PFSK-1 (cell line): ENCODE results near the gene ADAMTS4.
A peak's percentile ranks its signal among the peaks of the same experiment; 100 is the strongest.

Source experiments
- FOXP2 ChIP-seq: optimal IDR thresholded peaks from 2 replicates; pipeline ENCODE3; 2011; ENCODE audit warnings: borderline replicate concordance, control low read depth, inconsistent platforms; ENCODE audit not compliant: insufficient read depth; ENCODE audit errors: extremely low read length, extremely low read depth
- POLR2AphosphoS5 ChIP-seq: IDR thresholded peaks from 2 replicates; pipeline ENCODE4 v1.6.1; 2012; ENCODE audit warnings: low read depth, mild to moderate bottlenecking, control low read depth, low read length, moderate library complexity
- SIN3A ChIP-seq: IDR thresholded peaks from 2 replicates; pipeline ENCODE4 v1.6.1; 2012; ENCODE audit warnings: mild to moderate bottlenecking, low read length, moderate library complexity, borderline replicate concordance; ENCODE audit not compliant: insufficient read depth
- TAF1 ChIP-seq: IDR thresholded peaks from 2 replicates; pipeline ENCODE4 v1.6.1; 2012; ENCODE audit warnings: low read length, control low read depth, borderline replicate concordance; ENCODE audit not compliant: insufficient read depth
- TF ChIP-seq, protein P1 (sequence below), 2 experiments: IDR thresholded peaks; 2 replicates each; pipeline versions ENCODE4 v1.6.1 to v1.8.0; 2011 to 2012; ENCODE audit warnings: low read depth in 2 of 2, low read length in 2 of 2, control low read depth in 1 of 2, inconsistent platforms in 1 of 2, mild to moderate bottlenecking in 1 of 2, moderate library complexity in 1 of 2; ENCODE audit not compliant: insufficient read depth in 1 of 2

ADAMTS4 gene

DNA sequence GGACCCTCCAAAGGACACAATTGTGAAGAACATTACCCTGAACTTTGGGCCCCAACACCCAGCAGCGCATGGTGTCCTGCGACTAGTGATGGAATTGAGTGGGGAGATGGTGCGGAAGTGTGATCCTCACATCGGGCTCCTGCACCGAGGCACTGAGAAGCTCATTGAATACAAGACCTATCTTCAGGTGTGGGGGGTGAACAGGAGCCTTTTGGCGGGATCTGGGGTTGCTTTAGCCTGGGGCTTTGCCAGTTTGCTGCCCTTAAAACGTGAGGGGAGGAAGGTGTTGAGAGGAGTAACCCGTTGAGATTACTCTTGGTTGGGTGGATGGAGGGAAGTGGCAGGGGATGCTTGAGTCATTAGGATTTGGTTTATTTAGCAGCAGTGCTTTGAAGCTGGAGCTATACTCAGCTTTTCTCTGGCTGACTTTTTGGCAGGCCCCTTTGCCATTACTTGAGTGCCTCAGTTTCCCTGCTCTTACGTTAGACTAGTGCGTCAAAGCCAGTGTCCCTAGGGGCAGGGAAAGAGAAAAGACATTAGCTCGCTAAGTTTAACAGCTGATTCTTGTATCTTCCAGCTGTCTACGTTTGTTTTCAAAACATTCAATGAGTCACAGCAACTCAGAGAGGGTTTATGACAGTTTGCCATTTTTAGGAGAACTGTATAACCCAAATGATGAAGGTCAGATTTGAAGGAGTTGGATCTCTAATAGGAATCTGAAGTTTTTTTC, 7.7 kb upstream of the ADAMTS4 start:
- no peak for TF ChIP-seq POLR2AphosphoS5
- TF ChIP-seq FOXP2: no peak
- TF ChIP-seq SIN3A: no peak
- no peak for TF ChIP-seq TAF1
- TF ChIP-seq, protein P1, sequence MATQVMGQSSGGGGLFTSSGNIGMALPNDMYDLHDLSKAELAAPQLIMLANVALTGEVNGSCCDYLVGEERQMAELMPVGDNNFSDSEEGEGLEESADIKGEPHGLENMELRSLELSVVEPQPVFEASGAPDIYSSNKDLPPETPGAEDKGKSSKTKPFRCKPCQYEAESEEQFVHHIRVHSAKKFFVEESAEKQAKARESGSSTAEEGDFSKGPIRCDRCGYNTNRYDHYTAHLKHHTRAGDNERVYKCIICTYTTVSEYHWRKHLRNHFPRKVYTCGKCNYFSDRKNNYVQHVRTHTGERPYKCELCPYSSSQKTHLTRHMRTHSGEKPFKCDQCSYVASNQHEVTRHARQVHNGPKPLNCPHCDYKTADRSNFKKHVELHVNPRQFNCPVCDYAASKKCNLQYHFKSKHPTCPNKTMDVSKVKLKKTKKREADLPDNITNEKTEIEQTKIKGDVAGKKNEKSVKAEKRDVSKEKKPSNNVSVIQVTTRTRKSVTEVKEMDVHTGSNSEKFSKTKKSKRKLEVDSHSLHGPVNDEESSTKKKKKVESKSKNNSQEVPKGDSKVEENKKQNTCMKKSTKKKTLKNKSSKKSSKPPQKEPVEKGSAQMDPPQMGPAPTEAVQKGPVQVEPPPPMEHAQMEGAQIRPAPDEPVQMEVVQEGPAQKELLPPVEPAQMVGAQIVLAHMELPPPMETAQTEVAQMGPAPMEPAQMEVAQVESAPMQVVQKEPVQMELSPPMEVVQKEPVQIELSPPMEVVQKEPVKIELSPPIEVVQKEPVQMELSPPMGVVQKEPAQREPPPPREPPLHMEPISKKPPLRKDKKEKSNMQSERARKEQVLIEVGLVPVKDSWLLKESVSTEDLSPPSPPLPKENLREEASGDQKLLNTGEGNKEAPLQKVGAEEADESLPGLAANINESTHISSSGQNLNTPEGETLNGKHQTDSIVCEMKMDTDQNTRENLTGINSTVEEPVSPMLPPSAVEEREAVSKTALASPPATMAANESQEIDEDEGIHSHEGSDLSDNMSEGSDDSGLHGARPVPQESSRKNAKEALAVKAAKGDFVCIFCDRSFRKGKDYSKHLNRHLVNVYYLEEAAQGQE (IDR thresholded peaks at IDR 0.05; ENCODE audit: insufficient read depth in 1 of 2, low read depth in 2 of 2, low read length in 2 of 2): no peak

DNA sequence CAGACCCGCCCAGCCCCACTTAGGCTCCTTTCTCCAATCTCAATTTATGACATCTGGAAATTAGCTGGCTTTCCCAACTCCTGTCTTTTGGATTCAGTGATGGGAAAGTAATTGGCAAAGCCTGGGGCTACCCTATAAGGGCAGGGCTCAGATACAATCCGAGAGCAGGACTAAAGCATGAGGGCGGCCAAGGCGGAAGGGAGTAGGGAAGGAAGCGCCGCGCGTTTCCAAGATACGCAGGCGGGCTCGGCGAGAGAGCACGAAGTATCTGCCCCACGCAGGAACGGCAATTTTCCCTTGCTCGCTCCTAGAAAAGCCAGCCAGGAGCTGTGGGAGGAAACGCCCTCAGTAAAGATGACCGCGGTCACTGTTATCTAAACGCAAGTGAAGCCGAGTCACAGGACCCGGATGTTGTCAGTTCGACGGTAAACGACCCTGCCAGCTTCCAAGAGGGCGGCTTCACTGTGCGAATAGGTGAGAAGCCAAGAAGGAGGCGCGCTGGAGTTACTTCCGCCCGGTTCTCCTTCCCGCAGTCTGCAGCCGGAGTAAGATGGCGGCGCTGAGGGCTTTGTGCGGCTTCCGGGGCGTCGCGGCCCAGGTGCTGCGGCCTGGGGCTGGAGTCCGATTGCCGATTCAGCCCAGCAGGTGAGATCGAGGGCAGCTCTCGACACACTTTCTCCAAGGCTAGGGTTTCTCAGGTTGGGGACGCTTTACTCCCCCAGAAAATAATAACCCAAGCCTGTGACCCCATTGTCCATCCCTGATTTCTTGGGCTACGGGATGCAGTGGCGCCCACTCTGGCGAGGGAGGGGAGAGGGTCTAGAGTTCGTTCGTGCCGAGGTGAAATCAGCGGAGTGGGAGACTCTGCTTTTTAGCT, 3.2 kb upstream of the ADAMTS4 start, which contains the start of gene NDUFS2:
Gene NDUFS2, plus strand, starts transcription at position 532 of the 877 bp plus-strand sequence. Its CDS starts 19 bp downstream, at position 551.
- TF ChIP-seq FOXP2: no peak
- TF ChIP-seq, protein P1 (IDR thresholded peaks at IDR 0.05; ENCODE audit: insufficient read depth in 1 of 2, low read depth in 2 of 2, low read length in 2 of 2): peak in 1 of 2 experiments; percentile 57; a peak in 2 of 4 replicates
- TF ChIP-seq POLR2AphosphoS5: peak; percentile 93
- no peak for TF ChIP-seq SIN3A
- peak; percentile 100 for TF ChIP-seq TAF1

DNA sequence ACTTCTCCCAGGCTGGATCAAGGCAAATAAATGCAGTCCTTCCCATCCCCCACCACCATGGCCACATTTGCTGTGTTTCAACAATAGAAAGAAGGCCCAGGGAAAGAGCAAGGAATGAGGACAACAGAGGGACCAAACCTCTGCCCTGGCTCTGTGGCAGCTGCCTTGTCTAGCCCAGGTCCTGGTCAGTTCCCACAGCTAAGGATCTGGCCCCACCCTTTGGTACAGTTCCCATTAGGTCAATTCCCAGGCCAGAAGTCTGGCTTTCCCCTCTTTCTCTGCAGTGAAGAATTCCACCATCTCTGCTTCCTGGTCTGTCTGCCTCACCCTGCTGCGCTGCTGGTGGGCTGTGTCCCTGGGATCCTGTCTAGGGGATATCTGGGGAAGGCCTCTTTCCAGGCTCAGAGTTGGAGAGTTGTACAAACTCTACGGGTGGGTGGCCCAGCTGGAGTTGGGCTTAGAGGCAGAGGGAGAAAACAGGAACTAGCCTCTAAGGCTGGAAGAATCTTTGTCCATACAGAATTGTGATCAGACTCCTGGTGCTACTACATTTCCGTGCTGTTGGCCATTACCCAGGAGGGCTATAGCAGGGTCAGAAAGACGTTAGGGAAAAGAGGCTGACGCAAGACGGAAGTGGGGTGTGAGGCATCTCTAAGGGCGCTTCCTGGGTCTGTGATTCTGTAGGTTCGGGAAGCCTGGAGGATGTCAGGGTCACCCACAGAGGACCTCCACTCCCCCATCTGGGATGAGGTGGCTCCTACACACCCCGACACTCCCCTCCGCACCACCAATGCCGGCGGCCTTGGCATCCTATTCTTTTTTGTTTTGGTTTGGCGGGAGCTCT, 2.4 kb upstream of the ADAMTS4 start:
- TF ChIP-seq SIN3A (no peak), TAF1 (no peak), FOXP2 (no peak), POLR2AphosphoS5 (no peak)
- TF ChIP-seq, protein P1 (IDR thresholded peaks at IDR 0.05; ENCODE audit: insufficient read depth in 1 of 2, low read depth in 2 of 2, low read length in 2 of 2): no peak

DNA sequence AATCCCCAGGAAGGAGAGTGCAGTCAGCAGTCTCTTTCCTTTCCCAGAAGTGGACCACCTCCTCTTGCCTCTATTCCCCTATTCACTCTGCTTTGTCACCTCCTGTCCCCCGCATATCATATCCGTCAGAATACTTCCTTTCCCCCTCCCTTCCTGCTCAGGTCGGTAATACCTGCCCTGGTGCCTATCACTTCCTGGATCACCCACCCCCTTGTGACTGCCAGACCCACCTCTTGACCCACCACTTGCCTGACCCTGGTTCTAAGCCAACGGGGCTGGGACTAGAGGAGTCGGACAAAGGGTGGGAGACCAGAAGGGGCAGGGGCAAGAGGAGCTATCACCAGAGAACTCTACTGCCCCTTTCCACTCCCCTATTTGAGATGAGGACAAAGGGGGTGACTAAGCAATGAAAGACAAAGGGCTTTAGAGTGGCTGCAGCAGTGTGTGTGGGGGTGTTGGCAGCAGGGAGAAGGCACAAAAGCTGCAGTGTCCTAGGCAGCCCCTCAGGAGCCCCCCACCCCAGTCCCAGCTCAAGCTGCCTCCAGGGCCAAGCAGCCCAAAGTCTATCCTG, 1.7 kb upstream of the ADAMTS4 start:
- TF ChIP-seq FOXP2: no peak
- TF ChIP-seq, protein P1 (IDR thresholded peaks at IDR 0.05; ENCODE audit: insufficient read depth in 1 of 2, low read depth in 2 of 2, low read length in 2 of 2): no peak
- no peak for TF ChIP-seq SIN3A
- TF ChIP-seq POLR2AphosphoS5: no peak
- no peak for TF ChIP-seq TAF1
